Liver (tissue), 9 donors: Measurements from ENCODE around the gene TRNT1. TPM values are rescaled to one million over a fixed set of nuclear protein-coding genes. Genes with fewer than 3 reads are reported as not detected.

Source experiments
- DNase-seq: peaks from one replicate; pipeline ENCODE4 v3.0.0-alpha.2; 2017; ENCODE audit warnings: low spot score
- H3K27ac ChIP-seq, 2 donors: one replicate each; pipeline ENCODE4 v1.7.0; 2013; ENCODE audit warnings: inconsistent platforms in 2 of 2, low read length in 2 of 2, control low read depth in 1 of 2, low read depth in 1 of 2, mild to moderate bottlenecking in 1 of 2
- H3K27me3 ChIP-seq, 4 donors: one replicate each; pipeline versions ENCODE4 v1.6.1 to v1.7.0; 2013; ENCODE audit warnings: low read length in 3 of 4, inconsistent platforms in 1 of 4, mild to moderate bottlenecking in 1 of 4, moderate library complexity in 1 of 4; ENCODE audit not compliant: control insufficient read depth in 4 of 4, insufficient read depth in 4 of 4
- H3K36me3 ChIP-seq, 4 donors: one replicate each; pipeline versions ENCODE4 v1.6.1 to v1.7.0; 2013; ENCODE audit warnings: low read length in 3 of 4, mild to moderate bottlenecking in 3 of 4, low read depth in 1 of 4, moderate library complexity in 1 of 4; ENCODE audit not compliant: control insufficient read depth in 4 of 4, insufficient read depth in 3 of 4
- H3K4me1 ChIP-seq, 4 donors: one replicate each; pipeline versions ENCODE4 v1.6.1 to v1.7.0; 2013; ENCODE audit warnings: low read length in 3 of 4, mild to moderate bottlenecking in 3 of 4, moderate library complexity in 1 of 4; ENCODE audit not compliant: control insufficient read depth in 4 of 4, insufficient read depth in 4 of 4
- H3K4me3 ChIP-seq, 3 donors: one replicate each; pipeline versions ENCODE4 v1.6.1 to v1.7.0; 2013; ENCODE audit warnings: low read length in 3 of 3, control low read depth in 1 of 3, low read depth in 1 of 3, mild to moderate bottlenecking in 1 of 3
- H3K9ac ChIP-seq, 2 donors: one replicate each; pipeline ENCODE4 v1.7.0; 2013; ENCODE audit warnings: low read length in 2 of 2, mild to moderate bottlenecking in 2 of 2, moderate library complexity in 2 of 2, control low read depth in 1 of 2, low read depth in 1 of 2
- H3K9me3 ChIP-seq, 4 donors: one replicate each; pipeline versions ENCODE4 v1.6.1 to v1.7.0; 2013; ENCODE audit warnings: low read length in 3 of 4; ENCODE audit not compliant: control insufficient read depth in 4 of 4
- EGR1 ChIP-seq, 2 donors: IDR thresholded peaks; 2 replicates each; pipeline ENCODE4 v1.6.1; 2016 to 2018; ENCODE audit warnings: antibody characterized with exemption in 2 of 2, low read depth in 2 of 2
- FOXA1 ChIP-seq: IDR thresholded peaks from 2 replicates; pipeline ENCODE4 v1.6.1; 2016; ENCODE audit warnings: antibody characterized with exemption
- FOXA2 ChIP-seq: IDR thresholded peaks from 2 replicates; pipeline ENCODE4 v1.6.1; 2016; ENCODE audit warnings: antibody characterized with exemption
- GABPA ChIP-seq, 2 donors: IDR thresholded peaks in 1 of 2; conservative IDR thresholded peaks in 1 of 2; 2 replicates each; pipeline ENCODE4 v1.6.1; 2016; ENCODE audit warnings: antibody characterized with exemption in 2 of 2, mild to moderate bottlenecking in 1 of 2, moderate library complexity in 1 of 2
- HNF4A ChIP-seq, 2 donors: conservative IDR thresholded peaks; 2 replicates each; pipeline ENCODE4 v1.6.1; 2016; ENCODE audit warnings: antibody characterized with exemption in 2 of 2, mild to moderate bottlenecking in 2 of 2
- HNF4G ChIP-seq: IDR thresholded peaks from 2 replicates; pipeline ENCODE4 v1.6.1; 2016; ENCODE audit warnings: antibody characterized with exemption
- JUND ChIP-seq, 2 donors: IDR thresholded peaks; 2 replicates each; pipeline ENCODE4 v1.6.1; 2016; ENCODE audit warnings: antibody characterized with exemption in 2 of 2
- NR2F2 ChIP-seq: IDR thresholded peaks from 2 replicates; pipeline ENCODE4 v1.6.1; 2016; ENCODE audit warnings: antibody characterized with exemption
- RAD21 ChIP-seq, 2 donors: IDR thresholded peaks; 2 replicates each; pipeline ENCODE4 v1.6.1; 2016; ENCODE audit warnings: antibody characterized with exemption in 2 of 2, mild to moderate bottlenecking in 2 of 2
- RXRA ChIP-seq, 2 donors: IDR thresholded peaks; 2 replicates each; pipeline ENCODE4 v1.6.1; 2017 to 2018; ENCODE audit warnings: antibody characterized with exemption in 2 of 2, mild to moderate bottlenecking in 1 of 2
- SP1 ChIP-seq: IDR thresholded peaks from 2 replicates; pipeline ENCODE4 v1.6.1; 2018; ENCODE audit warnings: antibody characterized with exemption, mild to moderate bottlenecking
- TAF1 ChIP-seq: conservative IDR thresholded peaks from 2 replicates; pipeline ENCODE4 v1.6.1; 2016; ENCODE audit warnings: antibody characterized with exemption, mild to moderate bottlenecking
- YY1 ChIP-seq: IDR thresholded peaks from 2 replicates; pipeline ENCODE4 v1.6.1; 2016; ENCODE audit warnings: antibody characterized with exemption, mild to moderate bottlenecking
- ZBTB33 ChIP-seq: IDR thresholded peaks from 2 replicates; pipeline ENCODE4 v1.6.1; 2016; ENCODE audit warnings: antibody characterized with exemption
- WGBS: extraction: QIAGEN DNeasy Blood & Tissue Kit; methylation state at CpG from one replicate; pipeline ENCODE4 v1.1.7; 2013; 5-methylcytosine and 5-hydroxymethylcytosine counted together
- polyA plus RNA-seq, 2 donors: library from polyadenylated mRNA; stranded (reverse) in 1 of 2; unstranded in 1 of 2; fragments of 200-250 nt in 1 of 2; fragments of >200 nt in 1 of 2; fragmentation: Nextera tagmentation in 1 of 2; extraction: Ambion mirVana in 1 of 2; gene quantifications; one replicate each; pipeline versions ENCODE4 v1.2.1 to v1.2.3, GENCODE V29; 2013 to 2015
- total RNA-seq, 2 donors: library from RNA; depleted of rRNA; stranded (reverse); fragments of >200 nt; gene quantifications; one replicate each; pipeline ENCODE4 v1.2.3, GENCODE V29; 2014
- TF ChIP-seq, protein P1 (sequence below): IDR thresholded peaks from 2 replicates; pipeline ENCODE4 v1.6.1; 2016; ENCODE audit warnings: antibody characterized with exemption
- TF ChIP-seq, protein P2 (sequence below): fragments of 150-350 bp; IDR thresholded peaks from 2 replicates; pipeline ENCODE4 v1.5.1; 2017; ENCODE audit warnings: improper control_type of control experiment, low read depth, low read length; ENCODE audit not compliant: missing input control
- TF ChIP-seq, protein P3 (sequence below): IDR thresholded peaks from 2 replicates; pipeline ENCODE4 v1.6.1; 2016; ENCODE audit warnings: antibody characterized with exemption, mild to moderate bottlenecking
- TF ChIP-seq, protein P4 (sequence below): IDR thresholded peaks from 2 replicates; pipeline ENCODE4 v1.6.1; 2016; ENCODE audit warnings: antibody characterized with exemption
- donor health status: healthy.
- donor health status: healthy.
- donor health status: healthy.
- donor health status: healthy.
- donor health status: healthy.

The TRNT1 gene
- total and polyA plus RNA-seq, 4 donors, result 6.4 to 18.2 (median 11.3) TPM

GRCh38 chr3:3129579-3129978, 2.8 kb downstream of the TRNT1 start:
- DNase-seq, result no peak
- peaks cover 0 to 12% (median 5%) of the 10 kb centered on the region in 4 donors for H3K4me1 ChIP-seq
- H3K27me3 ChIP-seq, result no peaks in the 10 kb centered on the region
- no peak overlapping the region for H3K4me3 ChIP-seq
- no peak overlapping the region for H3K9ac ChIP-seq
- no peak for TF ChIP-seq NR2F2
- no peak for TF ChIP-seq YY1
- no peak for TF ChIP-seq FOXA2
- TF ChIP-seq, protein P1, sequence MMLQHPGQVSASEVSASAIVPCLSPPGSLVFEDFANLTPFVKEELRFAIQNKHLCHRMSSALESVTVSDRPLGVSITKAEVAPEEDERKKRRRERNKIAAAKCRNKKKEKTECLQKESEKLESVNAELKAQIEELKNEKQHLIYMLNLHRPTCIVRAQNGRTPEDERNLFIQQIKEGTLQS, result no peak
- TF ChIP-seq, protein P2, sequence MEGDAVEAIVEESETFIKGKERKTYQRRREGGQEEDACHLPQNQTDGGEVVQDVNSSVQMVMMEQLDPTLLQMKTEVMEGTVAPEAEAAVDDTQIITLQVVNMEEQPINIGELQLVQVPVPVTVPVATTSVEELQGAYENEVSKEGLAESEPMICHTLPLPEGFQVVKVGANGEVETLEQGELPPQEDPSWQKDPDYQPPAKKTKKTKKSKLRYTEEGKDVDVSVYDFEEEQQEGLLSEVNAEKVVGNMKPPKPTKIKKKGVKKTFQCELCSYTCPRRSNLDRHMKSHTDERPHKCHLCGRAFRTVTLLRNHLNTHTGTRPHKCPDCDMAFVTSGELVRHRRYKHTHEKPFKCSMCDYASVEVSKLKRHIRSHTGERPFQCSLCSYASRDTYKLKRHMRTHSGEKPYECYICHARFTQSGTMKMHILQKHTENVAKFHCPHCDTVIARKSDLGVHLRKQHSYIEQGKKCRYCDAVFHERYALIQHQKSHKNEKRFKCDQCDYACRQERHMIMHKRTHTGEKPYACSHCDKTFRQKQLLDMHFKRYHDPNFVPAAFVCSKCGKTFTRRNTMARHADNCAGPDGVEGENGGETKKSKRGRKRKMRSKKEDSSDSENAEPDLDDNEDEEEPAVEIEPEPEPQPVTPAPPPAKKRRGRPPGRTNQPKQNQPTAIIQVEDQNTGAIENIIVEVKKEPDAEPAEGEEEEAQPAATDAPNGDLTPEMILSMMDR, result no peak
- TF ChIP-seq ZBTB33, result no peak
- TF ChIP-seq, protein P3, sequence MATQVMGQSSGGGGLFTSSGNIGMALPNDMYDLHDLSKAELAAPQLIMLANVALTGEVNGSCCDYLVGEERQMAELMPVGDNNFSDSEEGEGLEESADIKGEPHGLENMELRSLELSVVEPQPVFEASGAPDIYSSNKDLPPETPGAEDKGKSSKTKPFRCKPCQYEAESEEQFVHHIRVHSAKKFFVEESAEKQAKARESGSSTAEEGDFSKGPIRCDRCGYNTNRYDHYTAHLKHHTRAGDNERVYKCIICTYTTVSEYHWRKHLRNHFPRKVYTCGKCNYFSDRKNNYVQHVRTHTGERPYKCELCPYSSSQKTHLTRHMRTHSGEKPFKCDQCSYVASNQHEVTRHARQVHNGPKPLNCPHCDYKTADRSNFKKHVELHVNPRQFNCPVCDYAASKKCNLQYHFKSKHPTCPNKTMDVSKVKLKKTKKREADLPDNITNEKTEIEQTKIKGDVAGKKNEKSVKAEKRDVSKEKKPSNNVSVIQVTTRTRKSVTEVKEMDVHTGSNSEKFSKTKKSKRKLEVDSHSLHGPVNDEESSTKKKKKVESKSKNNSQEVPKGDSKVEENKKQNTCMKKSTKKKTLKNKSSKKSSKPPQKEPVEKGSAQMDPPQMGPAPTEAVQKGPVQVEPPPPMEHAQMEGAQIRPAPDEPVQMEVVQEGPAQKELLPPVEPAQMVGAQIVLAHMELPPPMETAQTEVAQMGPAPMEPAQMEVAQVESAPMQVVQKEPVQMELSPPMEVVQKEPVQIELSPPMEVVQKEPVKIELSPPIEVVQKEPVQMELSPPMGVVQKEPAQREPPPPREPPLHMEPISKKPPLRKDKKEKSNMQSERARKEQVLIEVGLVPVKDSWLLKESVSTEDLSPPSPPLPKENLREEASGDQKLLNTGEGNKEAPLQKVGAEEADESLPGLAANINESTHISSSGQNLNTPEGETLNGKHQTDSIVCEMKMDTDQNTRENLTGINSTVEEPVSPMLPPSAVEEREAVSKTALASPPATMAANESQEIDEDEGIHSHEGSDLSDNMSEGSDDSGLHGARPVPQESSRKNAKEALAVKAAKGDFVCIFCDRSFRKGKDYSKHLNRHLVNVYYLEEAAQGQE, result no peak
- no peak for TF ChIP-seq TAF1
- TF ChIP-seq RAD21 (IDR thresholded peaks at IDR 0.05), result no peak
- TF ChIP-seq FOXA1, result no peak
- TF ChIP-seq HNF4G, result no peak
- no peak for TF ChIP-seq SP1
- no peak for TF ChIP-seq GABPA (IDR thresholded peaks at IDR 0.05 in 1 of 2, conservative IDR thresholded peaks at IDR 0.05 in 1 of 2)
- TF ChIP-seq EGR1 (IDR thresholded peaks at IDR 0.05; ENCODE audit: low read depth in 2 of 2), result no peak
- TF ChIP-seq RXRA (IDR thresholded peaks at IDR 0.05), result no peak
- TF ChIP-seq, protein P4, sequence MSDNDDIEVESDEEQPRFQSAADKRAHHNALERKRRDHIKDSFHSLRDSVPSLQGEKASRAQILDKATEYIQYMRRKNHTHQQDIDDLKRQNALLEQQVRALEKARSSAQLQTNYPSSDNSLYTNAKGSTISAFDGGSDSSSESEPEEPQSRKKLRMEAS, result no peak
- TF ChIP-seq JUND (IDR thresholded peaks at IDR 0.05), result no peak
- no peak for TF ChIP-seq HNF4A (conservative IDR thresholded peaks at IDR 0.05)
- 75% methylated on average over 5 of the region's 5 CpGs for WGBS
- peaks cover 0 to 24% (median 16%) of the 10 kb centered on the region in 4 donors for H3K36me3 ChIP-seq
- no peaks in the 10 kb centered on the region for H3K9me3 ChIP-seq
- H3K27ac ChIP-seq, result no peak overlapping the region
